RWPE2 (cell line): ENCODE results near the gene LMBR1.
A peak's percentile ranks its signal among the peaks of the same experiment; 100 is the strongest.

Experiments used
- ATAC-seq: fragments of 200-7000 bp; cut with Tn5 transposase; 3 replicates; pipeline ENCODE4 v1.9.1; 2021; ENCODE audit warnings: low read depth
- DNase-seq: peaks from one replicate; pipeline ENCODE4 v3.0.0-alpha.2; 2020; ENCODE audit warnings: low spot score
- H3K27ac ChIP-seq: fragments of 450-650 bp; 2 replicates; pipeline ENCODE4 v1.5.1; 2017; ENCODE audit warnings: mild to moderate bottlenecking; ENCODE audit not compliant: poor library complexity, severe bottlenecking
- H3K27me3 ChIP-seq: fragments of 250-450 bp; sonication (Bioruptor Pico); 2 replicates; pipeline ENCODE4 v1.5.1; 2021; ENCODE audit warnings: mild to moderate bottlenecking, moderate library complexity; ENCODE audit not compliant: insufficient read depth, poor library complexity, severe bottlenecking
- H3K36me3 ChIP-seq: fragments of 250-450 bp; sonication (Bioruptor Pico); 2 replicates; pipeline ENCODE4 v1.5.1; 2020; ENCODE audit warnings: low read depth, mild to moderate bottlenecking, moderate library complexity
- H3K4me1 ChIP-seq: fragments of 250-450 bp; sonication (Bioruptor Pico); 2 replicates; pipeline ENCODE4 v1.5.1; 2021; ENCODE audit warnings: mild to moderate bottlenecking, moderate library complexity; ENCODE audit not compliant: insufficient read depth, poor library complexity, severe bottlenecking
- H3K4me3 ChIP-seq: fragments of 250-450 bp; sonication (Bioruptor Pico); 2 replicates; pipeline ENCODE4 v1.5.1; 2021; ENCODE audit warnings: mild to moderate bottlenecking, moderate library complexity; ENCODE audit not compliant: severe bottlenecking
- H3K9me3 ChIP-seq: fragments of 250-450 bp; sonication (Bioruptor Pico); 2 replicates; pipeline ENCODE4 v1.5.1; 2021; ENCODE audit warnings: mild to moderate bottlenecking, moderate library complexity; ENCODE audit not compliant: severe bottlenecking
- TF ChIP-seq, protein P1 (sequence below): fragments of 450-650 bp; IDR thresholded peaks from one replicate; pipeline ENCODE4 v1.5.1; 2017; ENCODE audit warnings: mild to moderate bottlenecking, moderate library complexity; ENCODE audit not compliant: poor library complexity, severe bottlenecking

LMBR1 gene

DNA sequence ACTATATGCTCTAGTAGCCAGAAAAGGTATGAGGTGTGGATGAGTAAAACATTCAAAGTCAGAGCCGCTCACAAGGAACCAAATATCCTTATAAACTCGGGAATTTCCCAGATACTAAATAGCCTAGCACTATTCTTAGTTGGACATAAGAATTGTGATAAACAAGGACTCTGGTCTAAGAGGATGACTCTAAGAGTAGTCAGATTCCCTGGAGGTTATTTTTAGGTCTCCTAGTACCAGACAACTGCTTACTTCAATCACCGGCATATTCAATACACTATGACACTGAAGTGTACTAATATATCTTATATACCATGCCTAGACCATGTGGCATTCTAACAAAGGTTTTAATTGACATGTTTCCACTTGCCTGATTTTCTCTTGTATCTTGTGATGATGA lies 56.5 kb downstream of the LMBR1 start:
- TF ChIP-seq, protein P1, sequence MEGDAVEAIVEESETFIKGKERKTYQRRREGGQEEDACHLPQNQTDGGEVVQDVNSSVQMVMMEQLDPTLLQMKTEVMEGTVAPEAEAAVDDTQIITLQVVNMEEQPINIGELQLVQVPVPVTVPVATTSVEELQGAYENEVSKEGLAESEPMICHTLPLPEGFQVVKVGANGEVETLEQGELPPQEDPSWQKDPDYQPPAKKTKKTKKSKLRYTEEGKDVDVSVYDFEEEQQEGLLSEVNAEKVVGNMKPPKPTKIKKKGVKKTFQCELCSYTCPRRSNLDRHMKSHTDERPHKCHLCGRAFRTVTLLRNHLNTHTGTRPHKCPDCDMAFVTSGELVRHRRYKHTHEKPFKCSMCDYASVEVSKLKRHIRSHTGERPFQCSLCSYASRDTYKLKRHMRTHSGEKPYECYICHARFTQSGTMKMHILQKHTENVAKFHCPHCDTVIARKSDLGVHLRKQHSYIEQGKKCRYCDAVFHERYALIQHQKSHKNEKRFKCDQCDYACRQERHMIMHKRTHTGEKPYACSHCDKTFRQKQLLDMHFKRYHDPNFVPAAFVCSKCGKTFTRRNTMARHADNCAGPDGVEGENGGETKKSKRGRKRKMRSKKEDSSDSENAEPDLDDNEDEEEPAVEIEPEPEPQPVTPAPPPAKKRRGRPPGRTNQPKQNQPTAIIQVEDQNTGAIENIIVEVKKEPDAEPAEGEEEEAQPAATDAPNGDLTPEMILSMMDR: no peak
- ATAC-seq: peak; percentile 72
- H3K27me3 ChIP-seq: no peaks in the 10 kb centered on the region

DNA sequence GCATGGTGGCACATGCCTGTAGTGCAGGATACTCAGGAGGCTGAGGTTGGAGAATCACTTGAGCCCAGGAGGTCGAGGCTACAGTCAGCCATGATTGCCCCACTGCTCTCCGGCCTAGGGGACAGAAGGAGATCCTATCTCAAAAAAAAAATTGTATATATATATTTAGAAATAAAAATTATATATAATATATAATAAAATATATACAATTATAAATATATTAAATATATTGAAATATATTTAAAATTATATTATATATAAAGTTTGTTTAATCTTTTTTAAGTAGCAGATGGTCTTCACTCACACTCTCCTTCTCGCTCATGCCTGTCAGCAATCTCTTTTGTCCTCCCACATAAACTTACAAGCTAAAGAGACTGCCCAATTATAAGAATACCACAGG lies 58.5 kb downstream of the LMBR1 start:
- ATAC-seq (no peak), DNase-seq (no peak)
- Histone ChIP-seq H3K4me3 (no peak overlapping the region), H3K9me3 (no peaks in the 10 kb centered on the region), H3K27ac (no peak overlapping the region), H3K4me1 (peaks cover 6% of the 10 kb centered on the region), H3K27me3 (no peaks in the 10 kb centered on the region), H3K36me3 (peaks cover 28% of the 10 kb centered on the region)
- TF ChIP-seq, protein P1: no peak

More for the DNA sequence above, 56.5 kb downstream of the LMBR1 start:
- no peaks in the 10 kb centered on the region for H3K9me3 ChIP-seq
- no peak overlapping the region for H3K4me3 ChIP-seq
- H3K4me1 ChIP-seq: peaks cover 6% of the 10 kb centered on the region
- H3K27ac ChIP-seq: no peak overlapping the region
- DNase-seq: no peak
- peaks cover 28% of the 10 kb centered on the region for H3K36me3 ChIP-seq

DNA sequence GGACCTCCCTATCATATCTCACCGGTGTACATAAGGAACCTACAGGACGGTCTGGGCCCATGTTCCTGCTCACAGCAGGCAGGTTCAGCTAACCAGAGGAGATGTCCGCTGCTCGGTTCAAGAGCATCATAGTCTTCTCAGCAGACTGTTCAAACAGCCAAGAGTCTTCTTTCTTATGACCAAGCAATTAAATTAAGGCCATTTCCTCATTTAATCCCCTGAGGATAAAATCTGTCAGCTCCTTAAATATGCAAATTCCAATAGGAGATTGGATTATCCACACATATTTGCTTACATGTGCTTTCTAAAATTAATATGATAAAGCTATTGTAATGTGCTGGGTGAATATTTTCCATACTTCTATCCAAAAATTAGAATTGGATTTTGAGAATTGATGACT lies 59.7 kb downstream of the LMBR1 start:
- peaks cover 6% of the 10 kb centered on the region for H3K4me1 ChIP-seq
- H3K4me3 ChIP-seq: no peak overlapping the region
- no peak overlapping the region for H3K27ac ChIP-seq
- no peaks in the 10 kb centered on the region for H3K27me3 ChIP-seq
- no peaks in the 10 kb centered on the region for H3K9me3 ChIP-seq
- no peak for DNase-seq
- peaks cover 28% of the 10 kb centered on the region for H3K36me3 ChIP-seq
- no peak for ATAC-seq
- TF ChIP-seq, protein P1: no peak

DNA sequence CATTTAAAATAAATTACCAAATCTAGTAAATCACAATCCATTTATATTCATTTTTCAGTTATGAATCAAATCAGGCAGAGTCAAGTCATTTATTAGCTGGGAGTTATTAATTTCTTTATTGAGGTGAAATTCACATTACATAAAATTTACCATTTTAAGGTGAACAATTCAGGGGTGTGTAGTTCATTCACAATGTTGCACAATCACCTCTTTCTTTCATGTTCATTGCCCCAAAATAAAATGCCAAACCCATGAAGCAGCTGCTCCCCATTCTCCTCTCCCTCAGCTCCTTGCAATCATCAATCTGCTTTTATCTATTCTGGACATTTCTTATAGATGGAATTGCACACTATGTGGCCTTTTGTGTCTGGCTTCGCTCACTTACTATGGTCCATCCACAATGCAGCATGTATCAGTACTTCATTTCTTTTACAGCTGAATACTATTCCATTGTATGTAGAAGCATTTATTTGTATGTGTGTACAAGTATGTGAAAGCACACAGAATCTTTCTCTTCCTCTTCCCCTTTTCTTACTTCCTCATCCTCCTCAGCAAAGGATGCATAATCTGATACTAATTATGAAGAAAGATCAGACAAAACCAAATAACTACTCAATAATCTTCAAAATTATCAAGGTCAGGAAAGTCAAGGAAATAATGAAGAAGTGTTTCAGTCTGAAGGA lies 60.6 kb downstream of the LMBR1 start:
- Histone ChIP-seq H3K27ac (no peak overlapping the region), H3K9me3 (no peaks in the 10 kb centered on the region), H3K4me3 (no peak overlapping the region), H3K4me1 (peaks cover 6% of the 10 kb centered on the region), H3K36me3 (peaks cover 28% of the 10 kb centered on the region), H3K27me3 (no peaks in the 10 kb centered on the region)
- ATAC-seq: no peak
- TF ChIP-seq, protein P1: no peak
- DNase-seq: no peak

DNA sequence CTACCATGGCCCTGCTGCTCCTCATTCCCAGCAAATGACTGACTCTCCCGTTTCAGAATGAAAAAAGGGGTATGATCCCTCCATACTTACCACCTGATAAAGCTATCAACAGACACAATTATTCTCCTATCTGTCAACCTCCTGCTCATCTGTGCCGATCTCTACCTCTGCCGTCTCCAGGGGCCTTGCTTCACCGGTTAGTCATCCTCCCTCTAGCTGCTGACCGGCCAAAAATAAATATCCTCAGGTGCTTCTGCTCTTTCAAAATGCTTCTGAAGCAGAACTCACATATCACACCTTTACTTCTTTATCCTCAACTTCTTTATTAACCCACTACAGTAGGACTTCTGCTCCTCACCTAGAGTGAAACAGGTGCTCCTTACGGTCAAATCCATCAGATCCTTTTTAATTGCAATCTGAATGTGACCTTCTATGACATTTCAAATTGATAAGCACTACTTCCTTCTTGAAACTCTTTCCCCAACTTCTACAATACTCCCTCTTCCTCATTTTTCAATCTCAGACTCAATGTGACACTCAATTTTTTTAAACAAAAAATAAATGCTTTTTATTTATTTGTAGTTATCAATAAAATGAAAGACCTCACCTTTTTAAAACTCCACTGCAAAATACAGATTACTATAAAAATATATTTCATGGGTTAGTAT lies 63.2 kb downstream of the LMBR1 start:
- no peak overlapping the region for H3K27ac ChIP-seq
- H3K4me1 ChIP-seq: no peaks in the 10 kb centered on the region
- no peak overlapping the region for H3K4me3 ChIP-seq
- ATAC-seq (peak; percentile 76), DNase-seq (no peak)
- peaks cover 32% of the 10 kb centered on the region for H3K36me3 ChIP-seq
- no peaks in the 10 kb centered on the region for H3K27me3 ChIP-seq
- TF ChIP-seq, protein P1: no peak
- H3K9me3 ChIP-seq: no peaks in the 10 kb centered on the region
